ENCODE results near the gene FTO.

- no peak for TF ChIP-seq CTCF (conservative IDR thresholded peaks at IDR 0.05 in 1 of 2, IDR thresholded peaks at IDR 0.05 in 1 of 2; ENCODE audit: extremely low read depth in 1 of 2, insufficient read depth in 1 of 2, low read depth in 1 of 2, low read length in 2 of 2)
- TF ChIP-seq EZH2 (IDR thresholded peaks at IDR 0.05; ENCODE audit: borderline replicate concordance, low read length) = no peak
These were observed 417.8 kb downstream of the FTO start for GRCh38 chr16:54121539-54122295.

Data from mammary epithelial cell (primary cell).